Stimulated activated CD8-positive, alpha-beta memory T cell treated with anti-CD3 and anti-CD28 coated beads, Interleukin-2, amount 100 ng/mL, for 1 hour (primary cell): ENCODE results near the gene ZNF497.
A peak's percentile ranks its signal among the peaks of the same experiment; 100 is the strongest.
"Not testable (repeated sequence)": the region's sequence is repeated elsewhere in the genome, so short reads cannot be mapped to it uniquely, and the experiment has no call there.

Source experiments
- DNase-seq, 2 donors: peaks; one replicate each; pipeline ENCODE4 v3.0.0-alpha.2; 2020; ENCODE audit warnings: low read depth in 2 of 2

The ZNF497 gene

GRCh38 chr19:58394821-58395219 is 32.3 kb upstream of the ZNF497 start:
- DNase-seq = no peak

GRCh38 chr19:58393725-58394033 is 31.1 kb upstream of the ZNF497 start:
- no peak for DNase-seq

GRCh38 chr19:58392945-58393724 is 30.6 kb upstream of the ZNF497 start:
- no peak for DNase-seq

- no peak for DNase-seq
These were observed 25.6 kb upstream of the ZNF497 start for GRCh38 chr19:58388175-58388526.

- DNase-seq = no peak
These were observed 25.0 kb upstream of the ZNF497 start for GRCh38 chr19:58387338-58388174.

- DNase-seq = peak; percentile 87 to 91
These were observed 24.2 kb upstream of the ZNF497 start, which contains the start of gene RPS5 for GRCh38 chr19:58386576-58387337. RPS5 (plus strand) TSS chr19:58387269; CDS start chr19:58388138, 869 bp downstream.

- no peak for DNase-seq
These were observed 23.5 kb upstream of the ZNF497 start for GRCh38 chr19:58385891-58386575.

GRCh38 chr19:58385313-58385890 is 22.9 kb upstream of the ZNF497 start:
- no peak for DNase-seq

- DNase-seq = no peak
These were observed 20.5 kb upstream of the ZNF497 start for GRCh38 chr19:58382997-58383603.

GRCh38 chr19:58381460-58382212 is 19.1 kb upstream of the ZNF497 start:
- DNase-seq = no peak

GRCh38 chr19:58380662-58381459 is 18.3 kb upstream of the ZNF497 start, which contains the start of gene ZNF837:
ZNF837 (minus strand) TSS chr19:58381030; CDS start chr19:58369332, 11,698 bp downstream.
- DNase-seq = peak; percentile 95 to 96

GRCh38 chr19:58380037-58380661 is 17.6 kb upstream of the ZNF497 start:
- DNase-seq = no peak

GRCh38 chr19:58379246-58379645 is 16.7 kb upstream of the ZNF497 start:
- no peak for DNase-seq

GRCh38 chr19:58376724-58377123 is 14.2 kb upstream of the ZNF497 start:
- DNase-seq = not testable (repeated sequence)

GRCh38 chr19:58374200-58374599 is 11.6 kb upstream of the ZNF497 start:
- DNase-seq = no peak

GRCh38 chr19:58372311-58373133 is 10.0 kb upstream of the ZNF497 start:
- DNase-seq = no peak

GRCh38 chr19:58368561-58369360 is 6.2 kb upstream of the ZNF497 start:
- no peak for DNase-seq
